SK-N-SH (cell line): Measurements from ENCODE around the gene HSF5. TPM values are rescaled to one million over a fixed set of nuclear protein-coding genes. Genes with fewer than 3 reads are reported as not detected.

Experiments
- CTCF ChIA-PET: fragments of 300-600, 350-600 bp; formaldehyde crosslinking; extraction: SDS; loops from one replicate; lab custom pipeline; 2021; lab: Yijun Ruan, JAX
- POLR2A ChIA-PET: fragments of 350-600 bp; sonication (Branson Sonifier 250); formaldehyde crosslinking; extraction: SDS; loops from one replicate; lab custom pipeline; 2020; ENCODE audit warnings: antibody characterized with exemption, inconsistent platforms; lab: Yijun Ruan, JAX
- DNase-seq: peaks from one replicate; pipeline ENCODE4 v3.0.0; 2012
- H2AFZ ChIP-seq: fragments of 200-600 bp; sonication (generic); 2 replicates; pipeline ENCODE4 v1.8.1; 2016; ENCODE audit warnings: antibody characterized with exemption, mild to moderate bottlenecking, low read depth
- H3F3A ChIP-seq: fragments of 200-600 bp; sonication (generic); replicated peaks from 2 replicates; pipeline ENCODE3; 2016; ENCODE audit warnings: antibody characterized with exemption, mild to moderate bottlenecking; ENCODE audit not compliant: insufficient read depth
- H3K27ac ChIP-seq, 2 experiments: fragments of 200-500 bp in 1 of 2; fragments of 200-600 bp in 1 of 2; sonication (Bioruptor generic) in 1 of 2; sonication (generic), shearing (Covaris generic) in 1 of 2; 2 replicates each; pipeline versions ENCODE4 v1.5.1 to v1.6.1; 2014 to 2016; ENCODE audit warnings: low read depth in 2 of 2, inconsistent platforms in 1 of 2, low read length in 1 of 2, mild to moderate bottlenecking in 1 of 2, mixed read lengths in 1 of 2
- H3K27me3 ChIP-seq: fragments of 200-600 bp; sonication (generic), shearing (Covaris generic); 2 replicates; pipeline ENCODE4 v1.6.1; 2016; ENCODE audit warnings: mixed run types; ENCODE audit not compliant: insufficient read depth
- H3K36me3 ChIP-seq, 2 experiments: fragments of 200-500 bp in 1 of 2; fragments of 200-600 bp in 1 of 2; sonication (Bioruptor generic) in 1 of 2; sonication (generic) in 1 of 2; replicated peaks in 1 of 2; 2 replicates each; pipeline versions ENCODE3 to v1.5.1; 2014 to 2016; ENCODE audit warnings: low read length in 1 of 2, mild to moderate bottlenecking in 1 of 2; ENCODE audit not compliant: insufficient read depth in 2 of 2, control insufficient read depth in 1 of 2
- H3K4me1 ChIP-seq, 2 experiments: fragments of 200-500 bp in 1 of 2; fragments of 200-600 bp in 1 of 2; sonication (Bioruptor generic) in 1 of 2; sonication (generic), shearing (Covaris generic) in 1 of 2; 2 replicates each; pipeline versions ENCODE4 v1.5.1 to v1.6.1; 2014 to 2016; ENCODE audit warnings: low read depth in 1 of 2, low read length in 1 of 2, mixed run types in 1 of 2; ENCODE audit not compliant: insufficient read depth in 2 of 2, control insufficient read depth in 1 of 2
- H3K4me2 ChIP-seq: fragments of 200-600 bp; sonication (generic), shearing (Covaris generic); 2 replicates; pipeline ENCODE4 v1.6.1; 2017; ENCODE audit warnings: mixed run types
- H3K4me3 ChIP-seq, 2 experiments: fragments of 200-500 bp in 1 of 2; fragments of 200-600 bp in 1 of 2; sonication (Bioruptor generic) in 1 of 2; sonication (generic), shearing (Covaris generic) in 1 of 2; 2 replicates each; pipeline versions ENCODE4 v1.5.1 to v1.8.1; 2014 to 2016; ENCODE audit warnings: low read depth in 2 of 2, inconsistent platforms in 1 of 2, low read length in 1 of 2, mild to moderate bottlenecking in 1 of 2, mixed read lengths in 1 of 2, moderate library complexity in 1 of 2
- H3K79me2 ChIP-seq: fragments of 200-600 bp; sonication (generic); 2 replicates; pipeline ENCODE4 v1.8.1; 2017; ENCODE audit warnings: mild to moderate bottlenecking; ENCODE audit not compliant: insufficient read depth
- H3K9ac ChIP-seq: fragments of 200-600 bp; sonication (generic); 2 replicates; pipeline ENCODE4 v1.6.1; 2017; ENCODE audit warnings: mixed run types
- H3K9me2 ChIP-seq: fragments of 200-600 bp; sonication (generic); 2 replicates; pipeline ENCODE4 v1.6.1; 2017; ENCODE audit warnings: mixed run types
- H3K9me3 ChIP-seq: fragments of 200-600 bp; sonication (generic); 2 replicates; pipeline ENCODE4 v1.6.1; 2017; ENCODE audit warnings: mixed run types, mild to moderate bottlenecking, moderate library complexity
- H4K20me1 ChIP-seq: fragments of 200-600 bp; sonication (generic); 2 replicates; pipeline ENCODE4 v1.6.1; 2017; ENCODE audit warnings: mild to moderate bottlenecking, mixed run types; ENCODE audit not compliant: insufficient read depth
- CHD2 ChIP-seq: fragments of 150-350 bp; IDR thresholded peaks from 2 replicates; pipeline ENCODE4 v1.6.1; 2018; ENCODE audit warnings: low read length; ENCODE audit not compliant: partially characterized antibody
- EP300 ChIP-seq, 2 experiments: IDR thresholded peaks; 2 replicates each; pipeline versions ENCODE4 v1.4.0 to v1.6.1; 2012; ENCODE audit warnings: borderline replicate concordance in 1 of 2, low read depth in 1 of 2, low read length in 1 of 2
- FOSL2 ChIP-seq: IDR thresholded peaks from 2 replicates; pipeline ENCODE4 v1.4.0; 2012; ENCODE audit warnings: low read depth, mild to moderate bottlenecking, moderate library complexity, borderline replicate concordance
- FOXJ3 ChIP-seq: sonication (generic); formaldehyde crosslinking; IDR thresholded peaks from 2 replicates; pipeline ENCODE4 v1.5.1; 2020; ENCODE audit warnings: mild to moderate bottlenecking, missing genetic modification reagents
- FOXM1 ChIP-seq: IDR thresholded peaks from 2 replicates; pipeline ENCODE4 v1.4.0; 2012; ENCODE audit warnings: low read depth, mild to moderate bottlenecking
- GABPA ChIP-seq: IDR thresholded peaks from 2 replicates; pipeline ENCODE4 v1.4.0; 2012; ENCODE audit warnings: low read depth, mild to moderate bottlenecking
- GATA2 ChIP-seq: sonication (generic); formaldehyde crosslinking; IDR thresholded peaks from 2 replicates; pipeline ENCODE4 v1.5.0; 2020; ENCODE audit warnings: mild to moderate bottlenecking, missing genetic modification reagents
- JUND ChIP-seq: IDR thresholded peaks from 2 replicates; pipeline ENCODE4 v1.4.0; 2012
- MEF2A ChIP-seq: IDR thresholded peaks from 2 replicates; pipeline ENCODE4 v1.4.0; 2012; ENCODE audit warnings: low read depth, borderline replicate concordance
- NFIC ChIP-seq: IDR thresholded peaks from 2 replicates; pipeline ENCODE4 v1.4.0; 2012; ENCODE audit warnings: borderline replicate concordance
- RAD21 ChIP-seq: IDR thresholded peaks from 2 replicates; pipeline ENCODE4 v1.6.1; 2012; ENCODE audit warnings: mild to moderate bottlenecking, low read length
- RCOR1 ChIP-seq: fragments of 150-350 bp; IDR thresholded peaks from 2 replicates; pipeline ENCODE4 v1.6.1; 2017; ENCODE audit warnings: antibody characterized with exemption, low read length
- SMC3 ChIP-seq: IDR thresholded peaks from 2 replicates; pipeline ENCODE4 v1.6.1; 2012; ENCODE audit warnings: low read depth, low read length, improper control_type of control experiment
- TAF1 ChIP-seq: IDR thresholded peaks from 2 replicates; pipeline ENCODE4 v1.6.1; 2012; ENCODE audit warnings: low read depth, mild to moderate bottlenecking, low read length, moderate library complexity, borderline replicate concordance
- TEAD4 ChIP-seq: IDR thresholded peaks from 2 replicates; pipeline ENCODE4 v1.4.0; 2012; ENCODE audit warnings: mild to moderate bottlenecking, borderline replicate concordance; ENCODE audit not compliant: insufficient read depth
- YY1 ChIP-seq: IDR thresholded peaks from 2 replicates; pipeline ENCODE4 v1.4.0; 2012; ENCODE audit warnings: low read depth, mild to moderate bottlenecking
- WGBS: methylation state at CpG from one replicate; pipeline ENCODE4 v1.1.6; 2017; ENCODE audit warnings: low lambda C conversion rate; 5-methylcytosine and 5-hydroxymethylcytosine counted together
- polyA plus RNA-seq, 3 experiments: library from polyadenylated mRNA; depleted of rRNA; stranded (reverse); fragments of >200 nt; gene quantifications; 2 replicates each; pipeline ENCODE4 v1.2.3, GENCODE V29; 2012
- TF ChIP-seq, protein P1 (sequence below): IDR thresholded peaks from 2 replicates; pipeline ENCODE4 v1.4.0; 2012; ENCODE audit warnings: low read depth
- TF ChIP-seq, protein P2 (sequence below): fragments of 200-600 bp; sonication (generic); IDR thresholded peaks from 2 replicates; pipeline ENCODE4 v1.6.1; 2017; ENCODE audit warnings: antibody characterized with exemption, mild to moderate bottlenecking, moderate library complexity
- TF ChIP-seq, protein P3 (sequence below): fragments of 150-350 bp; IDR thresholded peaks from 2 replicates; pipeline ENCODE4 v1.6.1; 2016; ENCODE audit warnings: mild to moderate bottlenecking, low read depth, low read length
- TF ChIP-seq, protein P4 (sequence below): fragments of 150-350 bp; IDR thresholded peaks from 2 replicates; pipeline ENCODE4 v1.6.1; 2017; ENCODE audit warnings: antibody characterized with exemption, low read length, low read depth, borderline replicate concordance

The HSF5 gene
- polyA plus RNA-seq, 1 of the 3 experiments (the other 2 are of a cell fraction), result not detected

DNA sequence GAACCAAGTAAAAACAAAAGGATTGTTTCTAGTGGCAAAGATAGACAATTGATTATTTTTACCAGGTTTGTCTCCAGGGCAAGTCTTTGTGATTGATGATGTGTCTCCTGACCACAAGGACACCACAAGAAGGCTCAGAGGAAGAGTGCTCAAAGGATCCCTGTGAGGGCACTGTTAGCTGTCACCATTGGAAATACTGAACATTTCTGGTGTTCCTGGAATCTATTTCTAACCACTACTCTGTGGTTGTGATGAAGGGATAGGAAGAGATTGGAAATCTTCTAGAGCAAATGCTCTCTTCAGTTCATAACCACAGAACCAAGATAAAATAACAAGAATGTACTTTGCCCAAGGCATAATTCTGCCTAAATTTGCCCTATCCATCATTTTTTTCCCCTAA lies 86.2 kb downstream of the HSF5 start:
- H3K4me2 ChIP-seq, result no peak overlapping the region
- no peaks in the 10 kb centered on the region for H4K20me1 ChIP-seq
- H3K27me3 ChIP-seq, result peaks cover 28% of the 10 kb centered on the region
- H3K79me2 ChIP-seq, result no peaks in the 10 kb centered on the region
- no peaks in the 10 kb centered on the region for H3K4me1 ChIP-seq
- H3K36me3 ChIP-seq, result no peaks in the 10 kb centered on the region
- TF ChIP-seq JUND, result no peak
- no peak for TF ChIP-seq TEAD4
- TF ChIP-seq, protein P1, sequence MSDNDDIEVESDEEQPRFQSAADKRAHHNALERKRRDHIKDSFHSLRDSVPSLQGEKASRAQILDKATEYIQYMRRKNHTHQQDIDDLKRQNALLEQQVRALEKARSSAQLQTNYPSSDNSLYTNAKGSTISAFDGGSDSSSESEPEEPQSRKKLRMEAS, result no peak
- no peak for TF ChIP-seq NFIC
- TF ChIP-seq RCOR1, result no peak
- TF ChIP-seq, protein P2, sequence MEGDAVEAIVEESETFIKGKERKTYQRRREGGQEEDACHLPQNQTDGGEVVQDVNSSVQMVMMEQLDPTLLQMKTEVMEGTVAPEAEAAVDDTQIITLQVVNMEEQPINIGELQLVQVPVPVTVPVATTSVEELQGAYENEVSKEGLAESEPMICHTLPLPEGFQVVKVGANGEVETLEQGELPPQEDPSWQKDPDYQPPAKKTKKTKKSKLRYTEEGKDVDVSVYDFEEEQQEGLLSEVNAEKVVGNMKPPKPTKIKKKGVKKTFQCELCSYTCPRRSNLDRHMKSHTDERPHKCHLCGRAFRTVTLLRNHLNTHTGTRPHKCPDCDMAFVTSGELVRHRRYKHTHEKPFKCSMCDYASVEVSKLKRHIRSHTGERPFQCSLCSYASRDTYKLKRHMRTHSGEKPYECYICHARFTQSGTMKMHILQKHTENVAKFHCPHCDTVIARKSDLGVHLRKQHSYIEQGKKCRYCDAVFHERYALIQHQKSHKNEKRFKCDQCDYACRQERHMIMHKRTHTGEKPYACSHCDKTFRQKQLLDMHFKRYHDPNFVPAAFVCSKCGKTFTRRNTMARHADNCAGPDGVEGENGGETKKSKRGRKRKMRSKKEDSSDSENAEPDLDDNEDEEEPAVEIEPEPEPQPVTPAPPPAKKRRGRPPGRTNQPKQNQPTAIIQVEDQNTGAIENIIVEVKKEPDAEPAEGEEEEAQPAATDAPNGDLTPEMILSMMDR, result no peak
- TF ChIP-seq SMC3, result no peak
- TF ChIP-seq CHD2, result no peak
- TF ChIP-seq, protein P3, sequence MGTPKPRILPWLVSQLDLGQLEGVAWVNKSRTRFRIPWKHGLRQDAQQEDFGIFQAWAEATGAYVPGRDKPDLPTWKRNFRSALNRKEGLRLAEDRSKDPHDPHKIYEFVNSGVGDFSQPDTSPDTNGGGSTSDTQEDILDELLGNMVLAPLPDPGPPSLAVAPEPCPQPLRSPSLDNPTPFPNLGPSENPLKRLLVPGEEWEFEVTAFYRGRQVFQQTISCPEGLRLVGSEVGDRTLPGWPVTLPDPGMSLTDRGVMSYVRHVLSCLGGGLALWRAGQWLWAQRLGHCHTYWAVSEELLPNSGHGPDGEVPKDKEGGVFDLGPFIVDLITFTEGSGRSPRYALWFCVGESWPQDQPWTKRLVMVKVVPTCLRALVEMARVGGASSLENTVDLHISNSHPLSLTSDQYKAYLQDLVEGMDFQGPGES, result no peak
- TF ChIP-seq FOXM1, result no peak
- TF ChIP-seq FOSL2, result no peak
- TF ChIP-seq EP300 (IDR thresholded peaks at IDR 0.05; ENCODE audit: borderline replicate concordance in 1 of 2, low read depth in 1 of 2, low read length in 1 of 2), result no peak
- TF ChIP-seq GABPA, result no peak
- TF ChIP-seq, protein P4, sequence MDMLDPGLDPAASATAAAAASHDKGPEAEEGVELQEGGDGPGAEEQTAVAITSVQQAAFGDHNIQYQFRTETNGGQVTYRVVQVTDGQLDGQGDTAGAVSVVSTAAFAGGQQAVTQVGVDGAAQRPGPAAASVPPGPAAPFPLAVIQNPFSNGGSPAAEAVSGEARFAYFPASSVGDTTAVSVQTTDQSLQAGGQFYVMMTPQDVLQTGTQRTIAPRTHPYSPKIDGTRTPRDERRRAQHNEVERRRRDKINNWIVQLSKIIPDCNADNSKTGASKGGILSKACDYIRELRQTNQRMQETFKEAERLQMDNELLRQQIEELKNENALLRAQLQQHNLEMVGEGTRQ, result no peak
- TF ChIP-seq, all 33 proteins: peak for 0
- H3K27ac ChIP-seq, result no peak overlapping the region
- H3K4me3 ChIP-seq, result no peak overlapping the region
- ChIA-PET CTCF (interaction anchor here (1.4 kb wide), 1 partner anchor 16 kb away, joined by 3 read pairs; no protein-coding TSS in a partner anchor), POLR2A (no interaction called here)
- no peak for DNase-seq
- H2AFZ ChIP-seq, result no peak overlapping the region
- H3F3A ChIP-seq, result no peaks in the 10 kb centered on the region
- H3K9ac ChIP-seq, result no peak overlapping the region
- no peaks in the 10 kb centered on the region for H3K9me3 ChIP-seq
- no peaks in the 10 kb centered on the region for H3K9me2 ChIP-seq

DNA sequence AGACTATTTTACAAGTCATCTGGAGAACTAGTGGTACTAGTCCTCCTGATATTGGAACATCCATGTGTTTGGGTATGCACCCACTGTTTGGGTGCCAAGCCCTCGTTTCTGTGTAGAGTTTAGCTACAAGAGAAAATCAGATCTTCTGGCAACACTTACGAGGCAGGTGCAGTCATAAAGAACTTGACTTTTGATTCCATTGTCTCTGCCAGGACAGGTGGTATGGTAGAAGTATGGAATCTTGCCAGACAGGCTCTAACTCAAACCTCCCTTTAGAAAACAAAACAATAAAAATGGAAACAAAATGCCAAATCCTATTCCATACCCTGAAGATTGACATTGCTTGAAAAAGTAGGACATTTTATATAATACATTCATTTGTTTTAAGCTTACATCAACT lies 86.9 kb downstream of the HSF5 start:
- no peak overlapping the region for H3K4me2 ChIP-seq
- no peak overlapping the region for H3K4me3 ChIP-seq
- no peaks in the 10 kb centered on the region for H3K4me1 ChIP-seq
- DNase-seq, result no peak
- no peak overlapping the region for H2AFZ ChIP-seq
- H3K79me2 ChIP-seq, result no peaks in the 10 kb centered on the region
- no peak overlapping the region for H3K27ac ChIP-seq
- H3K27me3 ChIP-seq, result peaks cover 32% of the 10 kb centered on the region
- ChIA-PET POLR2A (no interaction called here), CTCF (interaction anchor here (0.9 to 1.4 kb wide), 3 partner anchors 17 to 45 kb away, joined by 3 read pairs; no protein-coding TSS in a partner anchor)
- no peaks in the 10 kb centered on the region for H3F3A ChIP-seq
- no peaks in the 10 kb centered on the region for H3K9me3 ChIP-seq
- no peaks in the 10 kb centered on the region for H3K36me3 ChIP-seq
- H3K9me2 ChIP-seq, result no peaks in the 10 kb centered on the region
- 0% methylated on average over 2 of the region's 2 CpGs for WGBS
- no peaks in the 10 kb centered on the region for H4K20me1 ChIP-seq
- TF ChIP-seq FOXJ3 (CRISPR knock-in tag), result no peak
- no peak for TF ChIP-seq RAD21
- TF ChIP-seq MEF2A, result no peak
- no peak for TF ChIP-seq TAF1
- no peak for TF ChIP-seq YY1
- no peak for TF ChIP-seq FOSL2
- TF ChIP-seq GATA2 (CRISPR knock-in tag), result no peak
- H3K9ac ChIP-seq, result no peak overlapping the region
